Measurements from ENCODE around the gene IFIH1. TPM values are rescaled to one million over a fixed set of nuclear protein-coding genes. Genes with fewer than 3 reads are reported as not detected.

Gene IFIH1
- total and polyA plus RNA-seq, 9 of the 15 experiments (the other 6 are each of a cell fraction or from before 2014, with no cell fraction given) = 0.15 to 1.2 (median 0.60) TPM; not detected in 1

GRCh38 chr2:162280654-162281053 is 37.8 kb downstream of the IFIH1 start:
- Histone ChIP-seq H3K9me3 (replicated peaks; ENCODE audit: control insufficient read depth, insufficient read depth, low read depth, low read length) (no peaks in the 10 kb centered on the region), H3K36me3 (ENCODE audit: control insufficient read depth, insufficient read depth, low read length) (no peaks in the 10 kb centered on the region), H3K4me2 (ENCODE audit: insufficient read depth, low read length) (no peak overlapping the region), H3K4me1 (replicated peaks in 1 of 2; ENCODE audit: control insufficient read depth in 2 of 2, insufficient read depth in 2 of 2, low read length in 2 of 2) (no peaks in the 10 kb centered on the region), H3K4me3 (no peak overlapping the region), H2AFZ (ENCODE audit: low read depth, low read length) (no peak overlapping the region), H3K27me3 (ENCODE audit: control insufficient read depth in 2 of 2, insufficient read depth in 2 of 2, low read length in 2 of 2) (no peaks in the 10 kb centered on the region), H3K9ac (ENCODE audit: insufficient read depth in 1 of 2, low read depth in 2 of 2, low read length in 2 of 2) (no peak overlapping the region), H3K27ac (ENCODE audit: extremely low read depth, low read depth, low read length) (no peak overlapping the region), H4K20me1 (replicated peaks; ENCODE audit: control insufficient read depth, insufficient read depth, low read length) (no peaks in the 10 kb centered on the region), H3K9me1 (ENCODE audit: control insufficient read depth, insufficient read depth, low read length) (no peaks in the 10 kb centered on the region), H3K79me2 (ENCODE audit: control insufficient read depth, insufficient read depth, low read length) (no peaks in the 10 kb centered on the region)
- in situ Hi-C loops (cut with MboI) = no loop called here
- ChIA-PET CTCF (ENCODE audit: low intra/inter-chr PET ratio) (no interaction called here), POLR2A (no interaction called here)
- 0% methylated on average over 1 of the region's 1 CpG for WGBS (ENCODE audit: insufficient coverage, low coverage, missing lambda C conversion rate)
- TF ChIP-seq FOSL1 (tag; conservative IDR thresholded peaks at IDR 0.05) = no peak
- no peak for TF ChIP-seq ZBTB26 (CRISPR knock-in tag; IDR thresholded peaks at IDR 0.05)
- TF ChIP-seq PCBP2 (IDR thresholded peaks at IDR 0.05; ENCODE audit: low read depth, low read length, poor library complexity, severe bottlenecking) = no peak
- no peak for TF ChIP-seq NR1H2 (CRISPR knock-in tag; IDR thresholded peaks at IDR 0.05)
- TF ChIP-seq RBM34 (IDR thresholded peaks at IDR 0.05; ENCODE audit: borderline replicate concordance, insufficient read depth, low read length) = no peak
- no peak for TF ChIP-seq TCF7L2 (IDR thresholded peaks at IDR 0.05; ENCODE audit: low read depth, low read length)
- TF ChIP-seq ETV1 (tag; conservative IDR thresholded peaks at IDR 0.05; ENCODE audit: low read depth) = no peak
- no peak for TF ChIP-seq PRMT5 (CRISPR knock-in tag; IDR thresholded peaks at IDR 0.05)
- TF ChIP-seq KDM4B (IDR thresholded peaks at IDR 0.05; ENCODE audit: borderline replicate concordance in 2 of 2, low read depth in 1 of 2) = no peak
- TF ChIP-seq ZNF699 (CRISPR knock-in tag; IDR thresholded peaks at IDR 0.05; ENCODE audit: insufficient replicate concordance) = no peak
- DNase-seq (ENCODE audit: extremely low read depth in 1 of 4, low spot score in 3 of 4) = no peak
- BruUV-seq (replicated peaks) = no TSS peak
- intact Hi-C loops (cut with micrococcal nuclease) = no loop called here
- ATAC-seq = no peak
- no peak for FAIRE-seq

Data from K562 (cell line).